Measurements from ENCODE around the gene GOLGA2.

The GOLGA2 gene

DNA sequence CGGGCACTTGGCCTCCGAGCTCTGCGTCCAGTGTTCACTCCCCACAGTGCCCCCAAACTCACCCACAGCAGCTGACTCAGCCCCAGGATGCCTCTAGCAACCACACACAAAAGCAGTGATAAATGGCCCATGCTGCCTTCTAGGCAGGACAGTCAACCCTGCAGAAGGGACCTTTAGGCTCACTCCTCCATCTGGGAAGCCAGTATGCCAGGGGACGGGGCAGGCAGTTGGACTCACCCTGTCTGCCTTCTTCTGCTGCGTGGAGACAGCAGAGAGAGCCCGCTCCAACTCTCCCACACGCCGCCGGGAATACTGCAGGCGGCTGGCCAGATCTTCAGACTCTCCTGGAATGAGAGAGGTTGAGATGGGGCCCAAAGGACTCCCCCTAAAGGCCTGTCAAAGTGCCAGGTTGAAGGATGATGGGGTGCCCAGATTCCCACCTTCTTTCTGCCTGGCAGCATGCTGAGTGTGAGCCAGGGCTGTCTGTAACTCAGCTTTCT lies 10.4 kb downstream of the GOLGA2 start:
- TF ChIP-seq, protein P1, sequence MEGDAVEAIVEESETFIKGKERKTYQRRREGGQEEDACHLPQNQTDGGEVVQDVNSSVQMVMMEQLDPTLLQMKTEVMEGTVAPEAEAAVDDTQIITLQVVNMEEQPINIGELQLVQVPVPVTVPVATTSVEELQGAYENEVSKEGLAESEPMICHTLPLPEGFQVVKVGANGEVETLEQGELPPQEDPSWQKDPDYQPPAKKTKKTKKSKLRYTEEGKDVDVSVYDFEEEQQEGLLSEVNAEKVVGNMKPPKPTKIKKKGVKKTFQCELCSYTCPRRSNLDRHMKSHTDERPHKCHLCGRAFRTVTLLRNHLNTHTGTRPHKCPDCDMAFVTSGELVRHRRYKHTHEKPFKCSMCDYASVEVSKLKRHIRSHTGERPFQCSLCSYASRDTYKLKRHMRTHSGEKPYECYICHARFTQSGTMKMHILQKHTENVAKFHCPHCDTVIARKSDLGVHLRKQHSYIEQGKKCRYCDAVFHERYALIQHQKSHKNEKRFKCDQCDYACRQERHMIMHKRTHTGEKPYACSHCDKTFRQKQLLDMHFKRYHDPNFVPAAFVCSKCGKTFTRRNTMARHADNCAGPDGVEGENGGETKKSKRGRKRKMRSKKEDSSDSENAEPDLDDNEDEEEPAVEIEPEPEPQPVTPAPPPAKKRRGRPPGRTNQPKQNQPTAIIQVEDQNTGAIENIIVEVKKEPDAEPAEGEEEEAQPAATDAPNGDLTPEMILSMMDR (IDR thresholded peaks at IDR 0.05; ENCODE audit: control insufficient read depth, extremely low read depth, insufficient read depth), result no peak
- DNase-seq (ENCODE audit: low read depth), result no peak
- no peak overlapping the region for H3K4me3 ChIP-seq (ENCODE audit: low read depth, low read length)

DNA sequence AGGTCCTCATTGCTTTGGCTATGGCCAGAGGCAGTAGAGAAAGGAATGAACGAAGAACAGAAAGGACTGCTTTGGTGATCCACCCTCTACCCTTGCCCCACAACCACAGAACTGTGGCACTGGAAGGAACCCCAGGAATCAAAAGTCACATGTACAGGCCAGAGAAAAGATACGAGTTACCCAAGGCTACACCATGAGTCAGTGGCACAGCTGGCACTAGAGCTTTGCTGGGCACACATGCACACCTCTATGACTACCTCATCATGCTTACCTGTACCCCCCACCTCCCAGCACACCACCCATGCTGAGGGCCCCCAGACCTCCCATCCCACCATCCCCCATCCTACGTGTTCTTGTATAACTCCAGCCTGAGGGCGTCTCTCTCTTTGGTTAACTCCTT lies 13.1 kb downstream of the GOLGA2 start:
- DNase-seq (ENCODE audit: low read depth), result no peak
- H3K4me3 ChIP-seq (ENCODE audit: low read depth, low read length), result no peak overlapping the region
- TF ChIP-seq, protein P1 (IDR thresholded peaks at IDR 0.05; ENCODE audit: control insufficient read depth, extremely low read depth, insufficient read depth), result no peak

DNA sequence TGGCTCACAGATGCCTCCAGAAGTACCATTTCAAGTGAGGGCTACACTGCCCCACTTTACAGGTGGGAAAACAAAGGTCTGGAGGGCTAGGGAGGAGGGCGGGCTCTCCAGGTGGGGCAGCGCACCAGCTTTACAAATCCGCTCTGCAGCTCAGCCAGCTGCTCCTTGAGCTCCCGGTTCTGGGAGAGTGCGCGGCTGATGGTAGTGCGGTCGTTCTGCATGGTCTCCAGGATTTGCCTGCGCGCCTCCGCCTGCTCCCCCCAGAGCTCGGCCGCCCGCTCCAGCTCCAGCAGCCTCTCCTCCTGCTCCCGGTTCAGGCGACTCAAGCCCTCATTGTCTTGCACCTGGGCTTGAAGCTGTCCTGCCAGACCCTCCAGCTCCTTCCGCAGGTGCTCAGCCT lies 15.5 kb downstream of the GOLGA2 start:
- H3K4me3 ChIP-seq (ENCODE audit: low read depth, low read length), result no peak overlapping the region
- no peak for DNase-seq (ENCODE audit: low read depth)
- TF ChIP-seq, protein P1 (IDR thresholded peaks at IDR 0.05; ENCODE audit: control insufficient read depth, extremely low read depth, insufficient read depth), result no peak

- no peak overlapping the region for H3K4me3 ChIP-seq (ENCODE audit: low read depth, low read length)
- TF ChIP-seq, protein P1 (IDR thresholded peaks at IDR 0.05; ENCODE audit: control insufficient read depth, extremely low read depth, insufficient read depth), result no peak
- DNase-seq (ENCODE audit: low read depth), result no peak
Measured at GRCh38 chr9:128259156-128259555, 16.7 kb downstream of the GOLGA2 start.

DNA sequence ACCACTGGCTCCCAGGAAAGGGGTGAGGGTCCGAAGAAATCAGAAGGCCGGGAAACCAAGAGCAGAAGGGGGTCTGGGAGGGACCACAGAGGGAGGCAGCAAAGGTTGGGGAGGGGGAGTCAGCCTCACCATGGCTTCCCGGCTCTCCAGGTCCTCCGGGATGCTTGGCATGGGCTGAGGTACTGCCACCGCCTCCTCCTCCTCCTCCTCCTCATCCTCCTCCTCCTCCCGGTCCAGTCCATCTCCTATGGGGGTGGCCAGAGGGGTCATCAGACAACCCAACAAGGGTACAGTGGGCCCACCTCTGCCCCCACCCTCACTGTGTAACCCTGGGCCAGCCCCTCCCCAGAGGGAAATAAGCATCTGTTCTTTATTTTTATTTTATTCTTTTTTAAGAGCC lies 17.5 kb downstream of the GOLGA2 start:
- no peak overlapping the region for H3K4me3 ChIP-seq (ENCODE audit: low read depth, low read length)
- no peak for DNase-seq (ENCODE audit: low read depth)
- TF ChIP-seq, protein P1 (IDR thresholded peaks at IDR 0.05; ENCODE audit: control insufficient read depth, extremely low read depth, insufficient read depth), result no peak

DNA sequence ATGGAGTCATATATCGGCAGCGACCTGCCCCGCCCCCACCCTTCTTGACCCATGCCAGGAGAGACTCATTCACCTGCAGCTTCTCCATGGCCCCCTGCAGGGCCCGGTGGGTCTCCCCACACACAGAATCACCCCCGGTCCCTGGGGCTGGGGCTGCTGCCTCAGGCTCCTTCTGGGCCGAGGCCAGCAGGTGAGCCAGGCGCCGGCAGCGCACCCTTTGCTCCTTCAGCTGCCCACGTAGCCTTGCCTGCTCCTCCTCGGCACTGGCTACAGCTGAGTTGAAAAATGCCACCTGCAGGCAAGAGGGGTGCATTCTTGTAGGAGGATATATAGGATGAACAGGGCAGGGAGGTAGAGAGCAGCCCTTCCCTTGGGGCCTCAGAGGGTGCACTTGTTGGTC lies 17.9 kb downstream of the GOLGA2 start:
- TF ChIP-seq, protein P1 (IDR thresholded peaks at IDR 0.05; ENCODE audit: control insufficient read depth, extremely low read depth, insufficient read depth), result no peak
- DNase-seq (ENCODE audit: low read depth), result no peak

GRCh38 chr9:128257086-128257825 lies 18.6 kb downstream of the GOLGA2 start:
- TF ChIP-seq, protein P1 (IDR thresholded peaks at IDR 0.05; ENCODE audit: control insufficient read depth, extremely low read depth, insufficient read depth), result no peak
- H3K4me3 ChIP-seq (ENCODE audit: low read depth, low read length), result no peak overlapping the region
- DNase-seq (ENCODE audit: low read depth), result no peak

More for the DNA sequence above, 17.9 kb downstream of the GOLGA2 start:
- no peak overlapping the region for H3K4me3 ChIP-seq (ENCODE audit: low read depth, low read length)

Measured in LNCaP clone FGC (cell line).